Measurements from ENCODE around the gene FAM221B.

- TF ChIP-seq POLR2AphosphoS5 (IDR thresholded peaks at IDR 0.05) (no peak), CTCF (IDR thresholded peaks at IDR 0.05; ENCODE audit: poor library complexity, severe bottlenecking) (no peak), RAD21 (conservative IDR thresholded peaks at IDR 0.05) (no peak), EP300 (conservative IDR thresholded peaks at IDR 0.05; ENCODE audit: poor library complexity, severe bottlenecking) (no peak), EZH2 (IDR thresholded peaks at IDR 0.05; ENCODE audit: borderline replicate concordance, insufficient read depth, low read length, poor library complexity, severe bottlenecking) (no peak), MXI1 (conservative IDR thresholded peaks at IDR 0.05; ENCODE audit: poor library complexity, severe bottlenecking) (no peak), TAF1 (IDR thresholded peaks at IDR 0.05; ENCODE audit: low read depth) (no peak), REST (IDR thresholded peaks at IDR 0.05; ENCODE audit: borderline replicate concordance) (no peak)
Observed at GRCh38 chr9:35806101-35806500, 22.4 kb downstream of the FAM221B start.

Measured in neural cell (in vitro differentiated cells).